GDM1 (cell line): ENCODE results near the gene TRIP13.
"Not testable (repeated sequence)": the region's sequence is repeated elsewhere in the genome, so short reads cannot be mapped to it uniquely, and the experiment has no call there.

Experiments
- DNase-seq: peaks from one replicate; lab custom pipeline; 2025; lab: John Stamatoyannopoulos, UW

Gene TRIP13

DNA sequence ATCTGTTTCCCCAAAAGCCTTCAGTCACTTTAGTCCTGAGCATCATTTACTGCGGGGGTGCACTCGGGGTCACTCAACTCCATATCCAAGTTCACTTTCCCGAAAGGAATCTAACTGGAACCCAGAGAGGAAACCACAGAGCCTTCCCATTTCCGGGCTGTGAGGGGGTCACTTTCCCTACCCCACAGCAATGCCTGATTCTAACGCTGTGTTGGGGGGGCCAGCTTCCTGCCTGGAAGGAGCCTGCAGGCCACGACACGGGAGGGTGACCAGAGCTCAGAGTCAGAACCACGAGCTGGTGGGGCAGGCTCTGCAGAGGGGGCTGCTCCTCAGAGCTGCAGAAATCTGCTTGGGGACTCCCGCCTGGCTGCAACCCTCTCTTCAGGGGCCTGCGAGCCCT lies 20.4 kb upstream of the TRIP13 start:
- DNase-seq: no peak

- DNase-seq: no peak
These were observed 19.4 kb upstream of the TRIP13 start for GRCh38 chr5:873328-873727.

- DNase-seq: no peak
These were observed 16.8 kb upstream of the TRIP13 start for GRCh38 chr5:875931-876330.

DNA sequence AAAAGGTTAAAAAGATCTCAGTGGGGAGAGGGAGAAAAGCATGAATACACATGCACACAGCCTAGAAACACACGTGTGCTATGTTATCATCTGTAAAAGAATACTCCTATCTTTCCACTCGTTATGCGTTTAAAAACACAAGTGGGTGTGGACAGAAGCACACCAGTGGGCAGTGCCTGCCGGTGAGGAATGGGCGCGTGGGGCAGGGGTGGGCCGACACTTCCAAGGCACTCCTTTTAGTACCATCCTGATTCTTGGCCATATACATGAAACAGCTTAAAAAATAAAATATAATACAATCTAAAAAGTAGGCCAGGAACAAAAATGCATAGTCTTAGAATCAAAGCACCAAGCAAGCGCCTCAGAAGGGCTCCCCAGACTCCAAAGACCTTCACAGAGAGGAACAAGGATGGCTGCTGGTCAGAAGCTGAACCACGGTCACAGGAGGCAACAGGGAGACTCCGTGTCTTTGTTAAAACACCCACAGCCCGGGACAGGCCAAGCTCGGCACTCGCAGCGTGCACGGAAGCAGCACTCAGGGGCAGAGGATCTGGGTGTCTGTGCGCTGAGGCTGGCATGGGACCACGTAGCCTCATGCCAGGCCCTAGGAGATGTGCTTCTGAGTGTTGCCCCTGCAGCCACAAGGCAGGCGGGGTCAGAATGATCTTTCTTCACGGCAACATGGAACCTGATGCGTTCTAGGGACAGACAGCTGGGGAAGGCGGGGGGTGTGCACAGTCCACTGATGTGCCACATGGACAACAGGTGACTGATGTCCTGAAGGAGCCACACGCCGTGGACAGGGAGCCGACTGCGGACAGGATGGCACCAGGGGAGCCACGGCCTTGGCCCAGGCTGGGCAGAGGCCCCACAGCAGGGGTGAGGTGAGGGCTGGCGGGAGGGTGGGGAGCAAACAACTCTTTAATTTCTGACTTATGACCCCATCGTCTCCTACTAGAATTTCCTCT lies 16.0 kb upstream of the TRIP13 start:
- DNase-seq: no peak

DNA sequence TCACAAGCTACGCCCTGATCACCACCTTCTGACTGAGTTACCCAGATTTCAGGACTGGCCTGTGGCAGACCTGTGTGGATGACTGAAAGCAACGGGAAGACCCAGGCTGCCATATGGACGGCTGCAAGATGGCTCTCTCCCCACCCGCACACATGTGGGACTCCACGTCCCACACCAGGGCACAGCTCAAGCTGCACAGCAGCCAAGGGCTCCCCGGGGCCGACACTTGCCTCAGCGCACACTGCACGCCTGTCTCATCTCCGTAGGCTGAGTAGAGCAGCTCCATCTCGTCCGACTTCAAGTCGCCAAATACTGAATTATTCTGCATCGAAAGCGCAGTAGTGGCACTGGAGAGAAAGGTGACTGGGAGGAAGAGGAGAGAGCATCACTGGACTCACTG lies 14.6 kb upstream of the TRIP13 start:
- no peak for DNase-seq

DNA sequence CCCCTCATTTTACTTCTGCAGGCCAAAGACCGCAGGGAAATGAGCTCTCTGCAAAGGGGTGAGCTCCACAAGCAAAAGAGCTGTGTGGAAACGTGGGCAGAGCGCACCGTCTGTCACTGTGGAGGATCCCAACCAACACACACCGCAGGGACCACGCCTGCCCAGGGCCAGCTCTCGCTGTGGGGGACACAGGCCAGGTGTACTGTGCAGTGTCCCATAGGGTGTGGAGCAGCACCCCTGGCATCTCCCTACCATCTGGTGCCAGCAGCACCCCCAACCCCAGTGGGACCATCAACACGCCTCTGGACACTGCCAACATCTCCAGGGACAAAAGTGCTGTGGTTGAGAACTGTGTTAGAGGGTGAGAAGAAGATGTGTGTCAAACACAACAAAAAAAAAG lies 14.0 kb upstream of the TRIP13 start:
- DNase-seq: not testable (repeated sequence)

DNA sequence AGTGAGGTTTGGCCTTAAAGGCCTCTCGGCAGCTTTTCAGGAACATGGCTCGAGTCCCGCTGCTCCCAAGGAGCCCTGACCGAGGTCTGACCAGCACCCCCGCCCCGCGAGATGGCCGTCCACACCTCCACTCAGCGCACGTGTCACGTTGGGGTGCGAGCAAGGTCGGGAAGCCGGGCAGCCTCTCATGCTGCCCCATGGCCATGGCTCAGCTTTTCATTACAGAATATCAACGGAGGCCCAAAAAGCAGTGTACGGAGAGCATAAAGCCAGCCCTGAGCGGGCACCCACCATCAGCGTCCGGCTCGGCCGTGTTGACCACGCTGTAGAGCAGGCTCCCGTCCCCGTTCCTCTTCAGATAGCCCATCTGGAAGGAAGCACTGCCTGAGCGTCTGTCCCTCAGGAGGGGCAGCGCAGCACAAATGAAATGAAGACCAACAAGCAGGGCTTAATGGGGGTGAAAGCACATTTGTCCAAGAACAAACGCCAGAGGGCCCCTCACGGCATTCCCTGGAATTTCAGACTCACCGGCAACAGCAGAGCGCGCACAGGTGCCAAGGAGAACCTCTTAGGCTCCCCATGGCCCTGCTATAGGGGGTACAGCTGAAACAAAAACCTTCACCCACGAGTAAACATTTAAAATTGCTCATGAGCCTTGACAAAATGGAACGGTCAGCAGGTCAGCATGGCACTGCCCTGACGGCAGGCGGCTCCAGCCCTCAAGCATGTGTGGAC lies 11.7 kb upstream of the TRIP13 start:
- no peak for DNase-seq

DNA sequence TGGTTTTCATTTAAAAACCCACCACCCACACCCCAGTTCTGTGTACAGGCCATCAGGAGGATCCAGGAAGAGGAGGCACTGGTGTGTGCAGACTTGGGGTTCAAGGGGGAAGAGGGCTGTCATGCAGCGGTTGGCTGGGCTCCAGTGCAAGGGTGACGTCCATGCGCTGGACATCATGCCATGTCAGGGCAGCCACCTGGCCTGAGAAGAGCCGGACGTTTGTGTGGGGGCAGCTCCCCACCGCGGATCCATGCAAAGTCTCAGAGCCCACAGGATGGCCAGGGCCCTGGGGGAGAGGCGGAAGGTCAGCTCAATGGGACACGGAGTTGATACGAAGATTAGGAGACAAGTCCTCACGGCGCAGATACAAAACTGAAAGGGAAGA lies 11.1 kb upstream of the TRIP13 start:
- DNase-seq: no peak

DNA sequence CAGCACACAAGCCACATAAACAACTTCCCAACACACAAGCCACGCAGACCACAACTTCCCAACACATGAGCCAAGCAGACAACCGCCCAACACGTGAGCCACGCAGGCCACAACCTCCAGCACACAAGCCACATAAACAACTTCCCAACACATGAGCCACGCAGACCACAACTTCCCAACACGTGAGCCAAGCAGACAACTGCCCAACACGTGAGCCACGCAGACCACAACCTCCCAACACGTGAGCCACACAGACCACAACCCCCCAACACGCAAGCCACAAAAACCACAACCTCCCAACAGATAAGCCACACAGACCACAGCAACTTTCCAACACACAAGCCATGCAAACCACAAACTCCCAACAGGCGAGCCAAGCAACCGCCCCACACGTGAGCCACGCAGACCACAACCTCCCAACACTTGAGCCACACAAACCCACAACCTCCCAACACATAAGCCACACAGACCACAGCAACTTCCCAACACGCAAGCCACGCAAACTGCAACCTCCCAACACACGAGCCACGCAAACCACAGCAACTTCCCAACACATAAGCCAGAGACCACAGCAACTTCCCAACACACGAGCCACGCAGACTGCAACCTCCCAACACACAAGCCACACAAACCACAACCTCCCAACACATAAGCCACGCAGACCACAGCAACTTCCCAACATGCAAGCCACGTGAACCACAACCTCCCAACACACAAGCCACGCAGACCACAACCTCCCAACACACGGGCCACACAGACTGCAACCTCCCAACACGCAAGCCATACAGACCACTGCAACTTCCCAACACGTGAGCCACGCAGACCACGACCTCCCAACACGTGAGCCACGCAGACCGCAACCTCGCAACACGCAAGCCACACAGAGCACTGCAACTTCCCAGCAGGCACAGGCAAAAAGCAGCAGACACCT lies 10.2 kb upstream of the TRIP13 start:
- DNase-seq: no peak

GRCh38 chr5:883475-884181 lies 9.1 kb upstream of the TRIP13 start:
- DNase-seq: no peak

GRCh38 chr5:884345-885126 lies 8.1 kb upstream of the TRIP13 start:
- no peak for DNase-seq

GRCh38 chr5:885127-885442 lies 7.6 kb upstream of the TRIP13 start:
- DNase-seq: no peak

- DNase-seq: no peak
These were observed 7.2 kb upstream of the TRIP13 start for GRCh38 chr5:885529-885928.

GRCh38 chr5:886036-886435 lies 6.6 kb upstream of the TRIP13 start:
- DNase-seq: no peak

GRCh38 chr5:886716-887325 lies 5.9 kb upstream of the TRIP13 start:
- no peak for DNase-seq

GRCh38 chr5:887947-888637 lies 4.6 kb upstream of the TRIP13 start:
- DNase-seq: no peak

DNA sequence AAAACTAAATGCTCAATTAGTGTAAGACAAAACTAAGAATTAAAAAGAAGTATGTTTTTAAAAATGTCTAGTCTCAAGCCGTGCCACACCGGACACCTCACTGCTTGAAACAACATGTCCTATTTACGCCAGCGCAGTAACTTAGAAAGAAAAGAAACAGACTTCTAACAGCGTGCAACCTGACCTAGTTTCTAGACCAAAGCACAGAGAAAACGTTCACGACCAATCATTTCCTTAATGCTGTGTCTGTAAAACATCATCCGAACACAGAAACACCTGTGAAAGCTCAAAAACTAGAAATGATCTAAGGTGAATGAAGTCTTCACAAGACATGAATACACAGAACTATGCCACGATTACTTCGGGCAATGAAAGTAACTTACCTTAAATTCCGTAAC lies 4.0 kb upstream of the TRIP13 start:
- DNase-seq: no peak

- no peak for DNase-seq
These were observed 3.5 kb upstream of the TRIP13 start for GRCh38 chr5:889075-889710.

DNA sequence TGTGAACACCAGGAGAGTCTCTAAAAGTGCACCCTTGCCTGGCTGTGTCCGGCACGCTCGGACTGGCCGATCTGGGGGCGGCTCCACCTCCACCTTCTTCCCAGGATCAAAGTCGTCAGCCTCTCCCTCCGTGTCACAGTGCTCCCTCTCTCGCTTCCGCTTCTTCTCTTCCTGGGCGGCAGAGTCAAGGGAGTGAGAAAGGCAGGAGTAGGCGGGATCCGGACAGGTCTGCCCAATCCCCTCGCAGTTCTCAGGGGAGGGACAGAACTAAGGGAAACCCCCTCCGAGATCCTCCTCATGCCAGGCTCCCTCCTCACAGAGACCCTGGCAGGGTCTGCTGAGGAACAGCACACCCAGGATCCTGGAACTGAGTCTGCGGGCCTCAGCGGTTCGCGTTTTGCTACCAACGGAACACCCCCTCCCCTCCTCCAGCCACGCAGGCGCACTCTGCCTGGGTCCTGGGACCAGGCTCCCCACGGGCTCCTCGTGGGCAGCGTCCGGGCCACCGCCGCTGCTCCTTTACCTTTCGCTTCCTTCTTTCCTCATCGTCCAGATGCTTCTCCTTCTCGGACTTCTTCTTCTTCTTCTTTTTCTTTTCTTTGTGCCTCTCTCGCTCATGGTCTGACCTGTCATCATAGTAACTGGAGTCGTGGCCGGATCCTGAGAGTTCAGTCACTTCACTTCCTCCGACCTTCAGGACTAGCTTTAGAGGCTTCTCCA lies 1.4 kb upstream of the TRIP13 start:
- no peak for DNase-seq
